ENCODE results near the gene PPP1R1C. TPM values are rescaled to one million over a fixed set of nuclear protein-coding genes. Genes with fewer than 3 reads are reported as not detected.

Gene PPP1R1C
- polyA plus RNA-seq, 1 experiment = 0.41 TPM

GRCh38 chr2:182090486-182090885, 104.8 kb downstream of the PPP1R1C start:
- no peak for DNase-seq (ENCODE audit: low read depth, low spot score)
- POLR2A ChIA-PET = interaction anchor here (0.6 kb wide), 1 partner anchor 41 kb away, joined by 3 read pairs; no protein-coding TSS in a partner anchor

GRCh38 chr2:182097571-182098164, 112.0 kb downstream of the PPP1R1C start:
- H3K27me3 ChIP-seq (ENCODE audit: control insufficient read depth, insufficient read depth, low read length) = no peaks in the 10 kb centered on the region
- H3K4me3 ChIP-seq (ENCODE audit: low read depth, low read length) = no peak overlapping the region
- H3K27ac ChIP-seq (ENCODE audit: low read depth, low read length) = no peak overlapping the region
- ChIA-PET CTCF (no interaction called here), POLR2A (no interaction called here)
- TF ChIP-seq, protein P1, sequence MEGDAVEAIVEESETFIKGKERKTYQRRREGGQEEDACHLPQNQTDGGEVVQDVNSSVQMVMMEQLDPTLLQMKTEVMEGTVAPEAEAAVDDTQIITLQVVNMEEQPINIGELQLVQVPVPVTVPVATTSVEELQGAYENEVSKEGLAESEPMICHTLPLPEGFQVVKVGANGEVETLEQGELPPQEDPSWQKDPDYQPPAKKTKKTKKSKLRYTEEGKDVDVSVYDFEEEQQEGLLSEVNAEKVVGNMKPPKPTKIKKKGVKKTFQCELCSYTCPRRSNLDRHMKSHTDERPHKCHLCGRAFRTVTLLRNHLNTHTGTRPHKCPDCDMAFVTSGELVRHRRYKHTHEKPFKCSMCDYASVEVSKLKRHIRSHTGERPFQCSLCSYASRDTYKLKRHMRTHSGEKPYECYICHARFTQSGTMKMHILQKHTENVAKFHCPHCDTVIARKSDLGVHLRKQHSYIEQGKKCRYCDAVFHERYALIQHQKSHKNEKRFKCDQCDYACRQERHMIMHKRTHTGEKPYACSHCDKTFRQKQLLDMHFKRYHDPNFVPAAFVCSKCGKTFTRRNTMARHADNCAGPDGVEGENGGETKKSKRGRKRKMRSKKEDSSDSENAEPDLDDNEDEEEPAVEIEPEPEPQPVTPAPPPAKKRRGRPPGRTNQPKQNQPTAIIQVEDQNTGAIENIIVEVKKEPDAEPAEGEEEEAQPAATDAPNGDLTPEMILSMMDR (IDR thresholded peaks at IDR 0.05; ENCODE audit: low read depth, low read length) = no peak
- DNase-seq (ENCODE audit: low read depth, low spot score) = no peak
- no peaks in the 10 kb centered on the region for H3K9me3 ChIP-seq (ENCODE audit: control insufficient read depth, insufficient read depth, low read length)

More at GRCh38 chr2:182090486-182090885, 104.8 kb downstream of the PPP1R1C start:
- Histone ChIP-seq H3K4me3 (ENCODE audit: low read depth, low read length) (no peak overlapping the region), H3K27ac (ENCODE audit: low read depth, low read length) (no peak overlapping the region), H3K9me3 (ENCODE audit: control insufficient read depth, insufficient read depth, low read length) (no peaks in the 10 kb centered on the region), H3K27me3 (ENCODE audit: control insufficient read depth, insufficient read depth, low read length) (no peaks in the 10 kb centered on the region)
- CTCF ChIA-PET = interaction anchor here (0.8 to 1.3 kb wide), 2 partner anchors 12 to 13 kb away, joined by 4 to 5 read pairs; no protein-coding TSS in a partner anchor
- TF ChIP-seq, protein P1 (IDR thresholded peaks at IDR 0.05; ENCODE audit: low read depth, low read length) = no peak

DNA sequence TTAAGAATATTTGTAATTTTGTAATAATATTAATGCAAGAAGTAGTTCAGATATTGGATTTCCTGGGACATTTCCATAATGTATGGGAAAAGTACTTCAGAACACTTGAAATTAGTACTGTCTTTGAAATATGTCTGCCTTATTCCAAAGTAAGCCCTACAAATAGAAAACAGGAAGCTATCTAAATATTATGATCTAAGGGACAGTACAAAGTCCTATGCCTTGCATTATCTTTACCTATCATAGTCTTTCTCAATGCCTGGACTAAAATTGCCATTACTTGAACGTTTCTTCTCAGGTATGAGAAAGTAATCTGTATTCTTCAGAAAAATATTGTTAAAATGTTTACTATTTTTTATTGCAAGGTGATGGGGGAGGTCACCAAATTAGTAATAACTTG, 113.0 kb downstream of the PPP1R1C start:
- Histone ChIP-seq H3K27ac (ENCODE audit: low read depth, low read length) (no peak overlapping the region), H3K27me3 (ENCODE audit: control insufficient read depth, insufficient read depth, low read length) (no peaks in the 10 kb centered on the region), H3K4me3 (ENCODE audit: low read depth, low read length) (no peak overlapping the region), H3K9me3 (ENCODE audit: control insufficient read depth, insufficient read depth, low read length) (no peaks in the 10 kb centered on the region)
- TF ChIP-seq, protein P1 (IDR thresholded peaks at IDR 0.05; ENCODE audit: low read depth, low read length) = no peak
- ChIA-PET CTCF (interaction anchor here (0.7 kb wide), 1 partner anchor 21 kb away, joined by 3 read pairs; no protein-coding TSS in a partner anchor), POLR2A (no interaction called here)
- no peak for DNase-seq (ENCODE audit: low read depth, low spot score)

GRCh38 chr2:182101263-182101662, 115.6 kb downstream of the PPP1R1C start:
- H3K4me3 ChIP-seq (ENCODE audit: low read depth, low read length) = no peak overlapping the region
- ChIA-PET CTCF (no interaction called here), POLR2A (no interaction called here)
- TF ChIP-seq, protein P1 (IDR thresholded peaks at IDR 0.05; ENCODE audit: low read depth, low read length) = no peak
- DNase-seq (ENCODE audit: low read depth, low spot score) = no peak
- H3K9me3 ChIP-seq (ENCODE audit: control insufficient read depth, insufficient read depth, low read length) = no peaks in the 10 kb centered on the region
- no peak overlapping the region for H3K27ac ChIP-seq (ENCODE audit: low read depth, low read length)
- H3K27me3 ChIP-seq (ENCODE audit: control insufficient read depth, insufficient read depth, low read length) = peaks cover 2% of the 10 kb centered on the region

DNA sequence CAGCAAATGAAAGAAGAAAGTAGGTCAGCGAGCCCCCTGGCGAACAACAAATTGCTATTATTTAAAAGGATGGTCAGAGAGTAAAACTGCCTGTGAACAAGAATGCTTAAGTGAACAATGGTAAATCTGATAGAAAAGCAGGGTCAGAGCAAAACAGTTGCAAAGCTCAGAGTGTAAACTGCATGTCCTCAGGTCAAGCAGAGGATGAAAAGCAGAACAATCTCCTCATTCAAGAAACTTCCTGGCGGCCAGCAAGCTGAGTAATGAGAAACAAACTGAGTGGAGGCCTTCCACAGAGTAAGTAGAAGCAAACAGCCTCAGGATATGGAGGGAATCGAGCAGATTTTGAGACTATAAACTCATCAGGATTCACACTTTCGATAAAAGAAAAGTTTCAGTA, 117.9 kb downstream of the PPP1R1C start:
- Histone ChIP-seq H3K4me3 (ENCODE audit: low read depth, low read length) (no peak overlapping the region), H3K27ac (ENCODE audit: low read depth, low read length) (no peak overlapping the region), H3K27me3 (ENCODE audit: control insufficient read depth, insufficient read depth, low read length) (peaks cover 2% of the 10 kb centered on the region), H3K9me3 (ENCODE audit: control insufficient read depth, insufficient read depth, low read length) (no peaks in the 10 kb centered on the region)
- TF ChIP-seq, protein P1 (IDR thresholded peaks at IDR 0.05; ENCODE audit: low read depth, low read length) = no peak
- ChIA-PET CTCF (interaction anchor here (0.6 kb wide), 1 partner anchor 557 kb away, joined by 3 read pairs; no protein-coding TSS in a partner anchor), POLR2A (no interaction called here)
- no peak for DNase-seq (ENCODE audit: low read depth, low spot score)

Data from AG04450 (cell line).